SK-N-SH (cell line): ENCODE results near the gene ATP6V1C2.

Experiments used
- CHD2 ChIP-seq: fragments of 150-350 bp; IDR thresholded peaks from 2 replicates; pipeline ENCODE4 v1.6.1; 2018; ENCODE audit warnings: low read length; ENCODE audit not compliant: partially characterized antibody
- SIN3A ChIP-seq: IDR thresholded peaks from 2 replicates; pipeline ENCODE4 v1.6.1; 2012; ENCODE audit warnings: low read depth, mild to moderate bottlenecking, low read length, moderate library complexity, borderline replicate concordance
- TAF1 ChIP-seq: IDR thresholded peaks from 2 replicates; pipeline ENCODE4 v1.6.1; 2012; ENCODE audit warnings: low read depth, mild to moderate bottlenecking, low read length, moderate library complexity, borderline replicate concordance
- TF ChIP-seq, protein P1 (sequence below): fragments of 200-600 bp; sonication (generic); IDR thresholded peaks from 2 replicates; pipeline ENCODE4 v1.6.1; 2017; ENCODE audit warnings: antibody characterized with exemption, mild to moderate bottlenecking, moderate library complexity
- TF ChIP-seq, protein P2 (sequence below): fragments of 150-350 bp; IDR thresholded peaks from 2 replicates; pipeline ENCODE4 v1.6.1; 2017; ENCODE audit warnings: antibody characterized with exemption, low read length, low read depth, borderline replicate concordance

DNA sequence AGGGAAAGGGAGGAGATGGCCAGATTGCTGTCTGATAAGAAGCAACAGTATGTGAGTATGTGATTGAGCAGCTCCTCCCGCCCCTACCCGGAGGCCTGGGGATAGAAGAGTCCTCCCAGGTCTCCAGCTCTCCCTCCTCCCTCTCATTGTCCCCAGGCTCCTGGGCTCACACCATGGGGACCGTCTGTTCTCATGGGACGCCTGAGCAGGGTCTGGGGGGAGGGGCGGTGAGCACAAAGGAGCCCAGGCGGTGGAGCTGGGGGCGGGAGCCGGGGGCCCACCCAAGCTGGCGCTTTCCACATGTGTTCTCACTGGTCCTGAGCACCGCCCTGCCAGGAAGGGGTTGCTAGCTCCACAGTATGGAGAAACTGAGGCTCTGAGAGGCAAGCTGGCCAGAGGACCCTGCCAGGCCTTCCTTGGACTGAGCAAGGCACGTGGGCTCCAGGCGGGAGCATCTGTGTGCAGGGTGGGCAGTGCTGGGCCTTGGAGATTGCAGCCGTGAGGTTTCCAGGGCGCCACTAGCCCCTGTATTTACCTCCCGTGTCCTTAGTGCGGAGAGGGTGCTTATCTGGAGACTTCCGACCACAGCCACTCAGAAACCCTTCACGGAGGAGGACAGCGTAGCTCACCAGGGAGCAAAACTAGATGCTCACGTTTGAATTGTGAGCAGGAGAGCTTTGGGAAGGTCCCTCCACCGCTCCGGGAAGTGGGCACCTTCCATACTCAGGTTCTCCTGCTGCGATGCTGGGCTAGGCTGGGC lies 53.8 kb downstream of the ATP6V1C2 start:
- TF ChIP-seq CHD2 = no peak
- no peak for TF ChIP-seq TAF1
- TF ChIP-seq, protein P1, sequence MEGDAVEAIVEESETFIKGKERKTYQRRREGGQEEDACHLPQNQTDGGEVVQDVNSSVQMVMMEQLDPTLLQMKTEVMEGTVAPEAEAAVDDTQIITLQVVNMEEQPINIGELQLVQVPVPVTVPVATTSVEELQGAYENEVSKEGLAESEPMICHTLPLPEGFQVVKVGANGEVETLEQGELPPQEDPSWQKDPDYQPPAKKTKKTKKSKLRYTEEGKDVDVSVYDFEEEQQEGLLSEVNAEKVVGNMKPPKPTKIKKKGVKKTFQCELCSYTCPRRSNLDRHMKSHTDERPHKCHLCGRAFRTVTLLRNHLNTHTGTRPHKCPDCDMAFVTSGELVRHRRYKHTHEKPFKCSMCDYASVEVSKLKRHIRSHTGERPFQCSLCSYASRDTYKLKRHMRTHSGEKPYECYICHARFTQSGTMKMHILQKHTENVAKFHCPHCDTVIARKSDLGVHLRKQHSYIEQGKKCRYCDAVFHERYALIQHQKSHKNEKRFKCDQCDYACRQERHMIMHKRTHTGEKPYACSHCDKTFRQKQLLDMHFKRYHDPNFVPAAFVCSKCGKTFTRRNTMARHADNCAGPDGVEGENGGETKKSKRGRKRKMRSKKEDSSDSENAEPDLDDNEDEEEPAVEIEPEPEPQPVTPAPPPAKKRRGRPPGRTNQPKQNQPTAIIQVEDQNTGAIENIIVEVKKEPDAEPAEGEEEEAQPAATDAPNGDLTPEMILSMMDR = no peak
- no peak for TF ChIP-seq SIN3A
- TF ChIP-seq, protein P2, sequence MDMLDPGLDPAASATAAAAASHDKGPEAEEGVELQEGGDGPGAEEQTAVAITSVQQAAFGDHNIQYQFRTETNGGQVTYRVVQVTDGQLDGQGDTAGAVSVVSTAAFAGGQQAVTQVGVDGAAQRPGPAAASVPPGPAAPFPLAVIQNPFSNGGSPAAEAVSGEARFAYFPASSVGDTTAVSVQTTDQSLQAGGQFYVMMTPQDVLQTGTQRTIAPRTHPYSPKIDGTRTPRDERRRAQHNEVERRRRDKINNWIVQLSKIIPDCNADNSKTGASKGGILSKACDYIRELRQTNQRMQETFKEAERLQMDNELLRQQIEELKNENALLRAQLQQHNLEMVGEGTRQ = no peak
